LNCaP clone FGC (cell line): ENCODE results near the gene GPR15LG.
"Not testable (repeated sequence)": the region's sequence is repeated elsewhere in the genome, so short reads cannot be mapped to it uniquely, and the experiment has no call there.

ENCODE experiments used
- DNase-seq: peaks from one replicate; pipeline ENCODE4 v3.0.0-alpha.2; 2011; ENCODE audit warnings: low read depth
- H3K4me3 ChIP-seq: 2 replicates; pipeline ENCODE4 v1.5.1; 2011; ENCODE audit warnings: mild to moderate bottlenecking, low read depth, low read length, control low read depth
- CTCF ChIP-seq: IDR thresholded peaks from 2 replicates; pipeline ENCODE4 v1.5.1; 2012; ENCODE audit warnings: mild to moderate bottlenecking; ENCODE audit not compliant: control insufficient read depth, insufficient read depth; ENCODE audit errors: extremely low read depth

The GPR15LG gene

DNA sequence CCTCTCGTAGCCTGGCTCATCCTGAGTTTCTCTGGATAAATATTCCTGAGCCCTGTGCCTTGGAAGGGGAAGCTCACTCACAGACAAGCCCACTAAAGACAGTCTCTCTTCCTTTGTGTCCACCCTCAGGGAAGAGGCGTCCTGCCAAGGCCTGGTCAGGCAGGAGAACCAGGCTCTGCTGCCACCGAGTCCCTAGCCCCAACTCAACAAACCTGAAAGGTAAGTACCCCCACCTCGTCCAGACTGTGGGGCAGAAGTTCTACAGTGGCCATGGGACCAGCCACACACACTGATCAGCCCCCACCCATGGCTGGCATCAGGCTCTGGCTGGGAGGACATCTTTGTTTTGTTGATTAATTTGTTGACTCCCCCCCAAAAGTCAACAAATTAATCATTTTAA, 2.8 kb downstream of the GPR15LG start:
- no peak for DNase-seq
- H3K4me3 ChIP-seq = no peak overlapping the region

GRCh38 chr10:84176836-84177474, 3.4 kb downstream of the GPR15LG start:
- no peak for DNase-seq
- no peak for TF ChIP-seq CTCF
- no peak overlapping the region for H3K4me3 ChIP-seq

More for the DNA sequence above, 2.8 kb downstream of the GPR15LG start:
- no peak for TF ChIP-seq CTCF

- TF ChIP-seq CTCF = no peak
- DNase-seq = no peak
- H3K4me3 ChIP-seq = no peak overlapping the region
Observed at GRCh38 chr10:84177541-84178141, 4.0 kb downstream of the GPR15LG start.

GRCh38 chr10:84178160-84178609, 4.6 kb downstream of the GPR15LG start:
- no peak for DNase-seq
- no peak overlapping the region for H3K4me3 ChIP-seq
- no peak for TF ChIP-seq CTCF

GRCh38 chr10:84179059-84179710, 5.6 kb downstream of the GPR15LG start:
- no peak for DNase-seq
- H3K4me3 ChIP-seq = no peak overlapping the region
- no peak for TF ChIP-seq CTCF

DNA sequence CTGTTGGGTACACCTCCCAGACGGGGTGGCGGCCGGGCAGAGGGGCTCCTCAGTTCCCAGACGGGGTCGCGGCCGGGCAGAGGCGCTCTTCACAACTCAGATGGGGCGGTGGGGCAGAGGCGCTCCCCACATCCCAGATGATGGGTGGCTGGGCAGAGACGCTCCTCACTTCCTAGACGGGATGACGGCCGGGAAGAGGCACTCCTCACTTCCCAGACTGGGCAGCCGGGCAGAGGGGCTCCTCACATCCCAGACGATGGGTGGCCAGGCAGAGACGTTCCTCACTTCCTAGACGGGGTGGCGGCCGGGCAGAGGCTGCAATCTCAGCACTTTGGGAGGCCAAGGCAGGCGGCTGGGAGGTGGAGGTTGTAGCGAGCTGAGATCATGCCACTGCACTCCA, 6.8 kb downstream of the GPR15LG start:
- H3K4me3 ChIP-seq, DNase-seq: not testable (repeated sequence)

DNA sequence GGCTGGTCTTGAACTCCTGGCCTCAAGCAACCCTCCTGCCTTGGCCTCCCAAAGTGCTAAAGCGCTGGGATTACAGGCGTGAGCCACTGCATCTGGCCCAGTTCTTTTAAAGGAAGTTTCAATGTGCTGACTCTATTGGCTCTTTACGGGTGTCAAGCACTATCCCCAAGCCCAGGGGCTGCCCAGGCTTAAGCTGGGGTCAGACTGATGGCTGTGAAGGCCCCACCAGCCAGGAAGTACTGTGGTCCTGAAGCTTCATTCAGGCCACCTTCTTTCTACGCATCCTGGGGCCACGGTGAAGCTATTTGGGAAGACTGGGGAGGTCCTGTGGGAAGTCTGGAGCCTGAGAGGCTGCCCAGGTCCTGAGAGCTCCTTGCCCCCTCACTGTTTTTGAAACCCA, 8.0 kb downstream of the GPR15LG start:
- no peak overlapping the region for H3K4me3 ChIP-seq
- no peak for DNase-seq
- TF ChIP-seq CTCF = no peak
